HepG2 (cell line): ENCODE results near the gene SLC16A11. TPM values are rescaled to one million over a fixed set of nuclear protein-coding genes. Genes with fewer than 3 reads are reported as not detected.

Source experiments
- ATAC-seq: fragments of 200-7000 bp; cut with Tn5 transposase; 3 replicates; pipeline ENCODE4 v1.9.1; 2020; ENCODE audit warnings: mild to moderate bottlenecking, moderate library complexity
- BruUV-seq: library from RNA; stranded (reverse); fragments of 400-500 nt; replicated peaks from 2 replicates; lab custom pipeline; 2021; lab: Mats Ljungman, UMichigan
- CTCF ChIA-PET: fragments of 300-600 bp; formaldehyde crosslinking; extraction: SDS; loops from one replicate; lab custom pipeline; 2021; ENCODE audit warnings: low total read pairs, inconsistent platforms, low intra/inter-chr PET ratio; lab: Yijun Ruan, JAX
- POLR2A ChIA-PET: fragments of 350-600 bp; sonication (Branson Sonifier 250); formaldehyde crosslinking; loops from one replicate; lab custom pipeline; 2020; ENCODE audit warnings: antibody characterized with exemption, inconsistent platforms; lab: Yijun Ruan, JAX
- DNase-seq: peaks from one replicate; pipeline ENCODE4 v3.0.0-alpha.2; 2015; ENCODE audit warnings: low spot score
- FAIRE-seq: peaks from 3 replicates; lab custom pipeline; 2011; peaks lifted over from hg19 to GRCh38; lab: Jason Lieb, UNC
- H2AFZ ChIP-seq: one replicate; pipeline ENCODE4 v1.6.1; 2011; ENCODE audit warnings: low read length, inconsistent platforms
- H3K27ac ChIP-seq: fragments of 300-600 bp; 3 replicates; pipeline ENCODE4 v1.8.0; 2011; ENCODE audit warnings: mixed run types, mild to moderate bottlenecking, mixed read lengths, low read length, inconsistent platforms; ENCODE audit not compliant: insufficient read depth; ENCODE audit errors: extremely low read length
- H3K27me3 ChIP-seq, 2 experiments: fragments of 200-600 bp in 1 of 2; 2 replicates in 1 of 2; 3 replicates in 1 of 2; pipeline versions ENCODE4 v1.6.0 to v1.8.0; 2011; ENCODE audit warnings: low read length in 2 of 2, mild to moderate bottlenecking in 2 of 2, moderate library complexity in 2 of 2, inconsistent platforms in 1 of 2; ENCODE audit not compliant: insufficient read depth in 2 of 2, control insufficient read depth in 1 of 2
- H3K36me3 ChIP-seq, 2 experiments: fragments of 200-600 bp in 1 of 2; replicated peaks in 1 of 2; 2 replicates in 1 of 2; 3 replicates in 1 of 2; pipeline versions ENCODE4 v1.5.1 to v1.8.0; 2011; ENCODE audit warnings: low read length in 2 of 2, inconsistent platforms in 1 of 2; ENCODE audit not compliant: insufficient read depth in 2 of 2, control insufficient read depth in 1 of 2
- H3K4me1 ChIP-seq: 2 replicates; pipeline ENCODE4 v1.5.1; 2012; ENCODE audit warnings: low read length, inconsistent platforms; ENCODE audit not compliant: insufficient read depth
- H3K4me2 ChIP-seq: 2 replicates; pipeline ENCODE4 v1.6.0; 2011; ENCODE audit warnings: low read depth, low read length, inconsistent platforms
- H3K4me3 ChIP-seq, 3 experiments: fragments of 200-600 bp in 1 of 3; sonication (generic), shearing (Covaris generic) in 1 of 3; replicated peaks in 1 of 3; 2 replicates each; pipeline ENCODE4 v1.5.1; 2011 to 2016; ENCODE audit warnings: low read length in 3 of 3, inconsistent platforms in 2 of 3, low read depth in 2 of 3, mild to moderate bottlenecking in 2 of 3, control low read depth in 1 of 3, mixed read lengths in 1 of 3; ENCODE audit not compliant: insufficient read depth in 1 of 3
- H3K79me2 ChIP-seq: one replicate; pipeline ENCODE4 v1.6.1; 2011; ENCODE audit warnings: low read length, inconsistent platforms; ENCODE audit not compliant: insufficient read depth
- H3K9ac ChIP-seq: 2 replicates; pipeline ENCODE4 v1.6.0; 2011; ENCODE audit warnings: mild to moderate bottlenecking, low read depth, low read length, inconsistent platforms; ENCODE audit not compliant: insufficient read depth
- H3K9me3 ChIP-seq: 2 replicates; pipeline ENCODE4 v1.5.1; 2012; ENCODE audit warnings: mild to moderate bottlenecking, low read length
- H4K20me1 ChIP-seq: 2 replicates; pipeline ENCODE4 v1.6.0; 2011; ENCODE audit warnings: inconsistent platforms, mild to moderate bottlenecking, low read length, moderate library complexity; ENCODE audit not compliant: insufficient read depth
- CHCHD3 ChIP-seq: sonication (generic); formaldehyde crosslinking; IDR thresholded peaks from 2 replicates; pipeline ENCODE4 v1.8.0; 2022; ENCODE audit warnings: mild to moderate bottlenecking, missing genetic modification reagents, moderate library complexity
- DNMT1 ChIP-seq: sonication (generic); formaldehyde crosslinking; IDR thresholded peaks from 2 replicates; pipeline ENCODE4 v1.5.1; 2020; ENCODE audit warnings: mild to moderate bottlenecking, missing genetic modification reagents
- NRL ChIP-seq: sonication (generic); formaldehyde crosslinking; IDR thresholded peaks from 2 replicates; pipeline ENCODE4 v1.5.0; 2020; ENCODE audit warnings: missing genetic modification reagents, mild to moderate bottlenecking, moderate library complexity, borderline replicate concordance
- RBAK ChIP-seq: sonication (generic); formaldehyde crosslinking; IDR thresholded peaks from 2 replicates; pipeline ENCODE4 v1.5.1; 2020; ENCODE audit warnings: mild to moderate bottlenecking, missing genetic modification reagents
- ZNF562 ChIP-seq: sonication (generic); formaldehyde crosslinking; IDR thresholded peaks from 2 replicates; pipeline ENCODE4 v1.8.0; 2022; ENCODE audit warnings: missing genetic modification reagents, borderline replicate concordance
- ZNF768 ChIP-seq: sonication (generic); formaldehyde crosslinking; IDR thresholded peaks from 2 replicates; pipeline ENCODE4 v1.4.0; 2020; ENCODE audit warnings: missing genetic modification reagents
- ZSCAN29 ChIP-seq: sonication (generic); formaldehyde crosslinking; conservative IDR thresholded peaks from 2 replicates; pipeline ENCODE4 v1.4.0; 2020; ENCODE audit warnings: mild to moderate bottlenecking, missing genetic modification reagents
- WGBS: methylation state at CpG from one replicate; pipeline ENCODE4 v1.1.6; 2017; ENCODE audit warnings: low lambda C conversion rate; 5-methylcytosine and 5-hydroxymethylcytosine counted together
- in situ Hi-C: cut with HindIII; loops from 2 replicates; pipeline ENCODE4 v1.10.0; 2017; ENCODE audit warnings: low pct_unique_long_range_greater_than_20kb; ENCODE audit not compliant: extremely low pct_ligation_motif_present
- intact Hi-C: fragments of 100-400 bp; cut with micrococcal nuclease; formaldehyde crosslinking; loops from one replicate; pipeline ENCODE4 v1.10.0; 2022; ENCODE audit not compliant: unreplicated experiment
- polyA plus RNA-seq, 8 experiments: library from polyadenylated mRNA; depleted of rRNA in 3 of 8; stranded (reverse) in 7 of 8; unstranded in 1 of 8; fragments of >200 nt; fragmentation: Illumina TruSeq in 4 of 8; extraction: Trizol in 4 of 8; gene quantifications; 2 replicates each; pipeline versions ENCODE4 v1.2.1 to v1.2.3, GENCODE V29; 2011 to 2016; ENCODE audit warnings: low read depth in 4 of 8, missing spikeins in 1 of 8, mixed read lengths in 1 of 8; ENCODE audit not compliant: insufficient read depth in 1 of 8
- total RNA-seq, 5 experiments: library from RNA; depleted of rRNA; stranded (reverse); fragments of >200 nt; fragmentation: Illumina TruSeq; extraction: Trizol; gene quantifications; 2 replicates each; pipeline ENCODE4 v1.2.3, GENCODE V29; 2016; ENCODE audit warnings: low read depth in 1 of 5
- TF ChIP-seq, protein P1 (sequence below): sonication (generic); formaldehyde crosslinking; IDR thresholded peaks from 2 replicates; pipeline ENCODE4 v1.5.0; 2020; ENCODE audit warnings: mild to moderate bottlenecking, low read depth, missing genetic modification reagents, borderline replicate concordance
- TF ChIP-seq, protein P2 (sequence below): IDR thresholded peaks from 2 replicates; pipeline ENCODE4 v1.6.1; 2018; ENCODE audit warnings: missing genetic modification reagents

SLC16A11 gene
- total and polyA plus RNA-seq, 2 of the 13 experiments (the other 11 are each of a cell fraction or from before 2014, with no cell fraction given): not detected

DNA sequence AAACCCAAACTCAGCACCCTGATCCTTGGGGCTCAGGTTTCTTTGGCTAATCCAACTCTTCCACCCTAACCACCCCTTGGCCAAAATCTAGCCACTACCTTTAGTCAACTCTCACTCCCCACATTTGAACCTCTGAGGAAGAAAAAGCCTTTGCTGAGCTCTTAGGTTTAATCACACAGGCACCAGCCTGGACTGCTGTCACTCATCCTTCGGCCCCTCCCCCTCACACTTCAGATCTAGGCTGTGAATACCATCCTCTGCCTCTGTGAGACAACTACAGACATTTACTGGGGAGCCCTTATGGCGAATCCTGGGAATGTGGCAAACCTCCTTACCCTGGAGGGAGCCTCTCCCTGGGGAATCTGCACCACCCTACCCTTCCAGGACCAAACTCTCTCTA is 36.7 kb downstream of the SLC16A11 start:
- FAIRE-seq: no peak
- Histone ChIP-seq H2AFZ (no peak overlapping the region), H4K20me1 (peaks cover 4% of the 10 kb centered on the region; the same call in 1 of the 2 replicates), H3K4me1 (peaks cover 22% of the 10 kb centered on the region), H3K9ac (no peak overlapping the region), H3K27me3 (no peaks in the 10 kb centered on the region; a peak in 1 of 5 replicates), H3K9me3 (no peaks in the 10 kb centered on the region), H3K79me2 (peaks cover 29% of the 10 kb centered on the region), H3K27ac (no peak overlapping the region), H3K4me3 (no peak overlapping the region), H3K36me3 (peaks cover 8 to 22% of the 10 kb centered on the region in 2 experiments; a peak in 4 of 5 replicates), H3K4me2 (no peak overlapping the region)
- BruUV-seq: no TSS peak
- in situ Hi-C loops: loop anchor here (10.0 kb wide), 1 partner anchor 152 kb away; no protein-coding TSS in a partner anchor
- no peak for TF ChIP-seq DNMT1 (CRISPR knock-in tag)
- TF ChIP-seq CHCHD3: no peak
- no peak for TF ChIP-seq NRL (CRISPR knock-in tag)
- TF ChIP-seq, protein P1, sequence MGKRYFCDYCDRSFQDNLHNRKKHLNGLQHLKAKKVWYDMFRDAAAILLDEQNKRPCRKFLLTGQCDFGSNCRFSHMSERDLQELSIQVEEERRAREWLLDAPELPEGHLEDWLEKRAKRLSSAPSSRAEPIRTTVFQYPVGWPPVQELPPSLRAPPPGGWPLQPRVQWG (CRISPR knock-in tag): no peak
- TF ChIP-seq ZNF768: no peak
- TF ChIP-seq RBAK: no peak
- no peak for TF ChIP-seq ZNF562 (CRISPR knock-in tag)
- no peak for TF ChIP-seq ZSCAN29
- TF ChIP-seq, protein P2, sequence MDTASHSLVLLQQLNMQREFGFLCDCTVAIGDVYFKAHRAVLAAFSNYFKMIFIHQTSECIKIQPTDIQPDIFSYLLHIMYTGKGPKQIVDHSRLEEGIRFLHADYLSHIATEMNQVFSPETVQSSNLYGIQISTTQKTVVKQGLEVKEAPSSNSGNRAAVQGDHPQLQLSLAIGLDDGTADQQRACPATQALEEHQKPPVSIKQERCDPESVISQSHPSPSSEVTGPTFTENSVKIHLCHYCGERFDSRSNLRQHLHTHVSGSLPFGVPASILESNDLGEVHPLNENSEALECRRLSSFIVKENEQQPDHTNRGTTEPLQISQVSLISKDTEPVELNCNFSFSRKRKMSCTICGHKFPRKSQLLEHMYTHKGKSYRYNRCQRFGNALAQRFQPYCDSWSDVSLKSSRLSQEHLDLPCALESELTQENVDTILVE (CRISPR knock-in tag): no peak
- no peak for DNase-seq
- WGBS: 94% methylated on average over 2 of the region's 2 CpGs
- ChIA-PET POLR2A (no interaction called here), CTCF (no interaction called here)
- ATAC-seq: no peak
- intact Hi-C loops: loop anchor here (5.0 kb wide), 1 partner anchor 345 kb away; no protein-coding TSS in a partner anchor
